HG02642 (cell line): ENCODE measurements around the gene LRRC7.
"Not testable (repeated sequence)": the region's sequence is repeated elsewhere in the genome, so short reads cannot be mapped to it uniquely, and the experiment has no call there.

Experiments
- ATAC-seq: cut with Tn5 transposase; IDR thresholded peaks from one replicate; pipeline ENCODE4 v1.9.1; 2021; ENCODE audit warnings: mild to moderate bottlenecking; ENCODE audit not compliant: unreplicated experiment, poor library complexity

LRRC7 gene

GRCh38 chr1:70017770-70018169, 450.0 kb downstream of the LRRC7 start:
- ATAC-seq: no peak

- ATAC-seq: no peak
These were observed 456.6 kb downstream of the LRRC7 start for GRCh38 chr1:70024272-70024671.

- no peak for ATAC-seq
These were observed 457.3 kb downstream of the LRRC7 start for GRCh38 chr1:70025052-70025451.

GRCh38 chr1:70025846-70026245, 458.1 kb downstream of the LRRC7 start:
- ATAC-seq: no peak

- no peak for ATAC-seq
These were observed 465.6 kb downstream of the LRRC7 start for GRCh38 chr1:70033266-70033873.

GRCh38 chr1:70033936-70034335, 466.2 kb downstream of the LRRC7 start:
- ATAC-seq: no peak

- ATAC-seq: no peak
These were observed 466.7 kb downstream of the LRRC7 start for GRCh38 chr1:70034403-70034802.

- ATAC-seq: no peak
These were observed 470.3 kb downstream of the LRRC7 start for GRCh38 chr1:70038025-70038424.

GRCh38 chr1:70039485-70039884, 471.8 kb downstream of the LRRC7 start:
- ATAC-seq: no peak

- no peak for ATAC-seq
These were observed 473.8 kb downstream of the LRRC7 start for GRCh38 chr1:70041317-70042045.

GRCh38 chr1:70042090-70042731, 474.5 kb downstream of the LRRC7 start:
- no peak for ATAC-seq

- no peak for ATAC-seq
These were observed 476.1 kb downstream of the LRRC7 start for GRCh38 chr1:70043804-70044203.

- no peak for ATAC-seq
These were observed 477.1 kb downstream of the LRRC7 start for GRCh38 chr1:70044832-70045231.

GRCh38 chr1:70045581-70045980, 477.9 kb downstream of the LRRC7 start:
- not testable (repeated sequence) for ATAC-seq

GRCh38 chr1:70048336-70049094, 480.8 kb downstream of the LRRC7 start:
- ATAC-seq: no peak

GRCh38 chr1:70051926-70052325, 484.2 kb downstream of the LRRC7 start:
- ATAC-seq: no peak

- no peak for ATAC-seq
These were observed 489.8 kb downstream of the LRRC7 start for GRCh38 chr1:70057500-70057899.

- no peak for ATAC-seq
These were observed 493.5 kb downstream of the LRRC7 start for GRCh38 chr1:70061231-70061630.

- ATAC-seq: no peak
These were observed 496.1 kb downstream of the LRRC7 start for GRCh38 chr1:70063861-70064260.

- ATAC-seq: no peak
These were observed 499.0 kb downstream of the LRRC7 start for GRCh38 chr1:70066711-70067110.

- ATAC-seq: no peak
These were observed 503.9 kb downstream of the LRRC7 start for GRCh38 chr1:70071601-70072000.
